ENCODE results near the gene MTURN. TPM values are rescaled to one million over a fixed set of nuclear protein-coding genes. Genes with fewer than 3 reads are reported as not detected.

The MTURN gene
- total and polyA plus RNA-seq, 2 donors from 2014 or later = 54.7 to 80.1 TPM

DNA sequence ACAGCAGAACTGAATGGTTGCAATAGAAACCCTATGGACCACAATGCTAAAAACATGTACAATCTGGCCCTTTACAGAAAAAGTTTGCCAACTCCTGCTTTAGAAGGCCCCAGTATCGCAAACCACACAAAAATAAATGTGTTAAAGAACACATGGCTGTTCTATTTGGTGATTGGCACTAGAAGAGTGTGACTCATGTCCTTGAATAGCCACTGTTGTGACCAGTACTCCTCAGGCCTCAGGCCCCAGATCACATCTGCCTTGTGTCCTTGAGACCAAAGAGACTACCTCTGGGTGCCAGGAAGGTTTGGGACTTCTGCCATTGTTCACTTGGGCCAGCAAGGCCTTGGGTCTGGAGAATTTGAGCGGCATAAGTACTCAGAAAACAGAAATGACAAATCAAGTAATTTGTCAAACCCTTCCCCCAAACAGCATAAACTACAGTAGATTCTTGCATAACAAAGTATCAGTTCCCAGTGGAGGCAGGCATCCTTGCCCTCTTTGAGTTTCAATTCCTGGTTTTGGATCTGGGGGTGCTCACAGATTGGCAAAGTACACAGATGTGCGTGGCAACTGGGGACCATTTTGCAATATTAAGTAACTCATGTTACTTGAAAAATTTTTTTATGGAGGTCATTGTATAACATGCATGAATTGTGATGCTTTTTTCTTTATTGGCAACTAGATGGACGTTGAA lies 50.2 kb downstream of the MTURN start:
- FAIRE-seq (no peak), DNase-seq (no peak)
- TF ChIP-seq, protein P1, sequence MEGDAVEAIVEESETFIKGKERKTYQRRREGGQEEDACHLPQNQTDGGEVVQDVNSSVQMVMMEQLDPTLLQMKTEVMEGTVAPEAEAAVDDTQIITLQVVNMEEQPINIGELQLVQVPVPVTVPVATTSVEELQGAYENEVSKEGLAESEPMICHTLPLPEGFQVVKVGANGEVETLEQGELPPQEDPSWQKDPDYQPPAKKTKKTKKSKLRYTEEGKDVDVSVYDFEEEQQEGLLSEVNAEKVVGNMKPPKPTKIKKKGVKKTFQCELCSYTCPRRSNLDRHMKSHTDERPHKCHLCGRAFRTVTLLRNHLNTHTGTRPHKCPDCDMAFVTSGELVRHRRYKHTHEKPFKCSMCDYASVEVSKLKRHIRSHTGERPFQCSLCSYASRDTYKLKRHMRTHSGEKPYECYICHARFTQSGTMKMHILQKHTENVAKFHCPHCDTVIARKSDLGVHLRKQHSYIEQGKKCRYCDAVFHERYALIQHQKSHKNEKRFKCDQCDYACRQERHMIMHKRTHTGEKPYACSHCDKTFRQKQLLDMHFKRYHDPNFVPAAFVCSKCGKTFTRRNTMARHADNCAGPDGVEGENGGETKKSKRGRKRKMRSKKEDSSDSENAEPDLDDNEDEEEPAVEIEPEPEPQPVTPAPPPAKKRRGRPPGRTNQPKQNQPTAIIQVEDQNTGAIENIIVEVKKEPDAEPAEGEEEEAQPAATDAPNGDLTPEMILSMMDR (IDR thresholded peaks at IDR 0.05; ENCODE audit: borderline replicate concordance, extremely low read depth, insufficient read depth) = no peak
- no peak overlapping the region for H3K27ac ChIP-seq (ENCODE audit: low read depth in 2 of 2, low read length in 2 of 2)
- no peak overlapping the region for H3K9ac ChIP-seq (ENCODE audit: low read length in 3 of 3)
- no peaks in the 10 kb centered on the region for H3K36me3 ChIP-seq (ENCODE audit: control insufficient read depth in 2 of 3, insufficient read depth in 3 of 3, low read length in 3 of 3)
- intact Hi-C loops (cut with DNase I) = no loop called here
- no peaks in the 10 kb centered on the region for H3K27me3 ChIP-seq (ENCODE audit: control insufficient read depth, insufficient read depth, low read length)
- no peak overlapping the region for H3K4me3 ChIP-seq (ENCODE audit: low read length in 3 of 3)
- peaks cover 0 to 15% (median 2%) of the 10 kb centered on the region in 3 donors for H3K4me1 ChIP-seq (ENCODE audit: control insufficient read depth in 2 of 3, insufficient read depth in 2 of 3, low read depth in 1 of 3, low read length in 3 of 3)
- no peaks in the 10 kb centered on the region for H3K9me3 ChIP-seq (ENCODE audit: control insufficient read depth in 2 of 3, insufficient read depth in 1 of 3, low read length in 3 of 3)

DNA sequence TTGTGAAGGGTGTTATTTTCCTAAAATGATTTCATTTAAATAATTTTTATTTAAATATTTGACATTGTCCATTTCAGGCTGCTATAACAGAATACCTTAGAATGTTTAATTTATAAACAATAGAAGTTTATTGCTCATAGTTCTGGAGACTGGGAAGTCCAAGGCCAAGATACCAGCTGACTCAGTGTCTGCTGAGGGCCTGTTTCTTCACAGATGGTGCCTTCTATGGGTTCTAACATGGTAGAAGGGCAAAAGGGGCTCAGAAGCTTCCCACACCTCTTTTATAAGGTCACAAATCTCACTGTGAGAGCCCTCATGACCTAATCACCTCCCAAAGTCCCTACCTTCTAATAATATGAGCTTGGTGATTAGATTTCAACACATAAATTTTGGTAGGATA lies 50.7 kb downstream of the MTURN start:
- Histone ChIP-seq H3K4me3 (ENCODE audit: low read length in 3 of 3) (no peak overlapping the region), H3K36me3 (ENCODE audit: control insufficient read depth in 2 of 3, insufficient read depth in 3 of 3, low read length in 3 of 3) (no peaks in the 10 kb centered on the region), H3K9me3 (ENCODE audit: control insufficient read depth in 2 of 3, insufficient read depth in 1 of 3, low read length in 3 of 3) (no peaks in the 10 kb centered on the region), H3K9ac (ENCODE audit: low read length in 3 of 3) (no peak overlapping the region), H3K27ac (ENCODE audit: low read depth in 2 of 2, low read length in 2 of 2) (no peak overlapping the region), H3K4me1 (ENCODE audit: control insufficient read depth in 2 of 3, insufficient read depth in 2 of 3, low read depth in 1 of 3, low read length in 3 of 3) (peaks cover 0 to 10% (median 2%) of the 10 kb centered on the region in 3 donors), H3K27me3 (ENCODE audit: control insufficient read depth, insufficient read depth, low read length) (no peaks in the 10 kb centered on the region)
- FAIRE-seq = no peak
- TF ChIP-seq, protein P1 (IDR thresholded peaks at IDR 0.05; ENCODE audit: borderline replicate concordance, extremely low read depth, insufficient read depth) = no peak
- no peak for DNase-seq
- intact Hi-C loops (cut with DNase I) = no loop called here

DNA sequence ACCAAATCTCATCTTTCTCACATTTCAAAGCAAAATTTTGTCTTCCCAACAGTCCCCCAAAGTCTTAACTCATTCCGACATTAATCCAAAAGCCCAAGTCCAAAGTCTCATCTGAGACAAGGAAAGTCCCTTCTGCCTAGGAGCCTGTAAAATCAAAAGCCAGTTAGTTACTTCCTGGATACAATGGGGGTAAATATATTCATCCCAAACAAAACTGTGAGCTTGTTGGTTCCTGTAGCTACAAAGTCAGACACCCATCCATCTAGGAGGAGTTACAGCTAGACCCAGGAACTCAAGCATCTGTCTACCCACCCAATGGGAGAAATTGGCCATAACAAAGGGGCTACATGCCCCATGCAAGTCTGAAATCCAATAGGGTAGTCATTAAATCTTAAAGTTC lies 51.9 kb downstream of the MTURN start:
- intact Hi-C loops (cut with DNase I) = no loop called here
- H3K27ac ChIP-seq (ENCODE audit: low read depth in 2 of 2, low read length in 2 of 2) = no peak overlapping the region
- no peaks in the 10 kb centered on the region for H3K36me3 ChIP-seq (ENCODE audit: control insufficient read depth in 2 of 3, insufficient read depth in 3 of 3, low read length in 3 of 3)
- no peak overlapping the region for H3K4me3 ChIP-seq (ENCODE audit: low read length in 3 of 3)
- DNase-seq (no peak), FAIRE-seq (no peak)
- TF ChIP-seq, protein P1 (IDR thresholded peaks at IDR 0.05; ENCODE audit: borderline replicate concordance, extremely low read depth, insufficient read depth) = no peak
- no peak overlapping the region for H3K9ac ChIP-seq (ENCODE audit: low read length in 3 of 3)
- H3K4me1 ChIP-seq (ENCODE audit: control insufficient read depth in 2 of 3, insufficient read depth in 2 of 3, low read depth in 1 of 3, low read length in 3 of 3) = peaks cover 0 to 9% (median 2%) of the 10 kb centered on the region in 3 donors
- no peaks in the 10 kb centered on the region for H3K27me3 ChIP-seq (ENCODE audit: control insufficient read depth, insufficient read depth, low read length)
- no peaks in the 10 kb centered on the region for H3K9me3 ChIP-seq (ENCODE audit: control insufficient read depth in 2 of 3, insufficient read depth in 1 of 3, low read length in 3 of 3)

Measured in kidney (tissue), 14 donors.